ENCODE measurements around the gene ASXL2.
A peak's percentile ranks its signal among the peaks of the same experiment; 100 is the strongest.
"Not testable (repeated sequence)": the region's sequence is repeated elsewhere in the genome, so short reads cannot be mapped to it uniquely, and the experiment has no call there.

ASXL2 gene

DNA sequence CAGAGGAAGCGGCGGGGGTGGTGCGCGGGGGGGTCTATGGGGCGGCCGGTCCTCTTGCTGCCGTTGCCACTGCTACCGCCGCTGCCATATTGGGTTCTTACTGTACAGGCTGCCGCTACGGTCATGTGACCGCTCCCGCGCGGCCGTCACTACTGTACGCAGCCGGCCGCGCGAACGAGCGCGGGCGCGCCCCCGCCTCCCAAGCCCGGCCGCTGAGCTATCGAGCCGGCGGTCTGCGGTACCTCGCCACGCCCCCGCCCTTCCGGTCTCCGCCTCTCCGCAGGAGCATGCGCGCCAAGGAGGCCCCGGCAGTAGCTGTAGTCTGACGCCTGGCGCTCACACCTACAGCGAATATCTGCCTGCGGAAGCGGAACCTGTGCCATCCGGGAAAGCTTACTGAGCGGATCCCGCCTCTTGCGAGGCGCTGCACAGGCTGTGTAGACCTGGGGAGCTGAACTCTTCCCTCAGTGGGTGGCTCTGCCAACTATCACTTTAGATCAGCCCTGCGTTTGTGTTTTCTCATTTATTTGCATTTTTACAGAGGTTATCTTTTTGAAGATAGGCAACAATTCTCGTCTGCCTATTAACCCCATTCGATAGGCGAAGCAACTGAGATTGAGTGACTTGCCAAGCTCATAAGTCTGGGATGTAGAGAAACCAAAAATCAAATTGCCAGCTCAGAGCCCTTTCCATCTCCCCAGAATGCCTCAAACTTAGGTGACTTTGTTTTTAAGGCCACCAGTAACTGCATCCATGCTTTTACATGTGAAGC lies at the start of gene ASXL2:
TSS of gene ASXL2 (minus strand) at position 127 of the 772 bp plus-strand sequence. CDS start 265 bp downstream, outside the sequence.
- DNase-seq (ENCODE audit: low spot score): peak; percentile 94
- TF ChIP-seq, protein P1, sequence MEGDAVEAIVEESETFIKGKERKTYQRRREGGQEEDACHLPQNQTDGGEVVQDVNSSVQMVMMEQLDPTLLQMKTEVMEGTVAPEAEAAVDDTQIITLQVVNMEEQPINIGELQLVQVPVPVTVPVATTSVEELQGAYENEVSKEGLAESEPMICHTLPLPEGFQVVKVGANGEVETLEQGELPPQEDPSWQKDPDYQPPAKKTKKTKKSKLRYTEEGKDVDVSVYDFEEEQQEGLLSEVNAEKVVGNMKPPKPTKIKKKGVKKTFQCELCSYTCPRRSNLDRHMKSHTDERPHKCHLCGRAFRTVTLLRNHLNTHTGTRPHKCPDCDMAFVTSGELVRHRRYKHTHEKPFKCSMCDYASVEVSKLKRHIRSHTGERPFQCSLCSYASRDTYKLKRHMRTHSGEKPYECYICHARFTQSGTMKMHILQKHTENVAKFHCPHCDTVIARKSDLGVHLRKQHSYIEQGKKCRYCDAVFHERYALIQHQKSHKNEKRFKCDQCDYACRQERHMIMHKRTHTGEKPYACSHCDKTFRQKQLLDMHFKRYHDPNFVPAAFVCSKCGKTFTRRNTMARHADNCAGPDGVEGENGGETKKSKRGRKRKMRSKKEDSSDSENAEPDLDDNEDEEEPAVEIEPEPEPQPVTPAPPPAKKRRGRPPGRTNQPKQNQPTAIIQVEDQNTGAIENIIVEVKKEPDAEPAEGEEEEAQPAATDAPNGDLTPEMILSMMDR (IDR thresholded peaks at IDR 0.05; ENCODE audit: extremely low read depth, missing control alignments): no peak

DNA sequence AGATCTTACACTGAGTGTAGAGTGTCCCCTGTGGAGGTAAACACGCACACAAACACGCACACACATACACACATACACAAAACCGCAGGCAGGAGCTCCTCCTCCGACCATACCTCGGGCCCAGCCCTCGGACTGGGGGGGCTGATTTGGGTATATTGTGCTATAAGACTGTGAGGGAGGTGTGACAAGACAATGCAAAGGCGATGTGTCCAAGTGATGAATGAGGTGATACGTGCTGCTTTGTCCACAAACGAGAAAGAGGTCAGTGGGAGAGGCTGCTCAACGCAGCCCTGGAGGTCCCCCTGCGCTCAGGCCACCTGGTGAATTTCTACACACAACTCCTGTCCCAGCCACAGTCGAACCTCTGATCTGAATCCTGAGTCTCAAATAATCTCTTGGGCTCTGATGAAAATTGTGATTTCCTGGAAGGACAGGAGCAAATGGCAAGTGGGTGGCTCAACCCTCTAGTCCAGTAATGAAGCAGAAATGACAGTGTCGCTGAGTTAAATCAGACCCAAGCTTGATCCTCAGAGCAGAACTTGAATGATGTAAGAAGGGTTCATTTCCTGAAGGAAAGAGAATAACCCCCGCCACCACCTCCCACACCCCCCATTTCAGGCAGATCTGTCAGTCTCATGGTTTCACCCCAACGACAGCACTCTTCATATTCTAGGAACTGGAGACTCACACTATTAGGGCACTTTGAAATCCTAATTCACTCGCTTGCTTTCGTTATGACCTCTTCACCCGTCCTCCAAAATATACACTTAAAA lies 48.9 kb upstream of the ASXL2 start:
- DNase-seq (ENCODE audit: low spot score): no peak

DNA sequence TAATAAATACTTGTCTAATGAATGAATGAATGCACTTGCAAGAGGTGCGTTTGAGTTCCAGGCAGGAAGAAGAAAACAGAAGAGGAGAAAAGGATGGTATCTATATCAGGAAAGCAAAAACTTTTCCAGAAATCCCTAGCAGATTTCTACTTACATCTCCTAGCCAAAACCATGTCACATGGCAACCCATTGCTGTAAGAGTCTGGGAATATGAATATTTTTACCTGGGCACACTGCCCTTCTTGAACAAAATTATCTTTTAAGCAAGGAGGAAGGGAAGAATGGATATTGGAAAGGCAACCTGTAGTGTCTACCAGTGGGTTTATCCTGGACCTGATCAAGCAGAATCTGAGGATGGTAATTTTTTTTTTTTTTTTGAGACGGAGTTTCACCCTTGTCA lies 44.2 kb upstream of the ASXL2 start:
- TF ChIP-seq, protein P1 (IDR thresholded peaks at IDR 0.05; ENCODE audit: extremely low read depth, missing control alignments): no peak
- DNase-seq (ENCODE audit: low spot score): no peak

More for the DNA sequence above, 48.9 kb upstream of the ASXL2 start:
- TF ChIP-seq, protein P1 (IDR thresholded peaks at IDR 0.05; ENCODE audit: extremely low read depth, missing control alignments): no peak

DNA sequence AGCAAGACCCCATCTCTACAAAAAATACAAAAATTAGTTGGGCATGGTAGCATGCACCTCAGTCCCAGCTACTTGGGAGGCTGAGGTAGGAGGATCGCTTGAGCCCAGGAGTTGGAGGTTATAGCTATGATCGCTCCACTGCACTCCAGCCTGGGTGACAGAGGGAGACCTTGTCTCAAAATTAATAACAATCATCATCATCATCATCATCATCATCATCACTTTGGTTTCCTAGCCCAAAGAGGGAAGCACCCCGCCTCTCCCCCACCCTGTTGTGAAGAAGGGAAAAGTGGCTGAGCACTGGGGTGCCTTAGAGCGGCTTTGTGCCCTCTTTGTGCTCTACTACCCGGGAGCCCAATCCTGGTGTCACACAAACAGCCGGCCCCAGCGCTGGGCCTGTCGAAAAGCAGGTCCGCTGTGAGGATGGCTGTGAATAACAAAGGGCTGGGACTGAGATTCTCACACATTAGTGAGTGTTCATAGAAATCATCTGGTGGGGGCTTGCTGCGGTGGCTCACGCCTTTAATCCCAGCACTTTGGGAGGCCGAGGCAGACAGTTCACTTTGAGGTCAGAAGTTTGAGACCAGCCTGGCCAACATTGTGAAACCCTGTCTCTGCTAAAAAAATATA lies 42.6 kb upstream of the ASXL2 start:
- TF ChIP-seq, protein P1 (IDR thresholded peaks at IDR 0.05; ENCODE audit: extremely low read depth, missing control alignments): no peak
- DNase-seq (ENCODE audit: low spot score): no peak

DNA sequence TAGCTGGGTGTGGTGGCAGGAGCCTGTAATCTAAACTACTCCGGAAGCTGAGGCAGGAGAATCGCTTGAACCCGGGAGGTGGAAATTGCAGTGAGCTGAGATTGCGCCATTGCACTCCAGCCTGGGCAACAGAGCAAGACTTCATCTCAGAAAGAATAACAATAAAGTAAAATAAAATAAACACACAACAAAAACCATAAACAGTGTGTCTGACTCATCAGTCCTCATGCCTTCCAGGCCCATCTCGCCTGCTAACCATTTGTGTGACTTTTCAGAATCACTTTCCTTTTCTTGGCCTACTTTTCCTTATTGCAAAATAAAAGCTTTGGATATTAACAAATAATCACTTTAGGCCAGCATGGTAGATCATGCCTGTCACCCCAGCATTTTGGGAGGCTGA lies 42.0 kb upstream of the ASXL2 start:
- TF ChIP-seq, protein P1 (IDR thresholded peaks at IDR 0.05; ENCODE audit: extremely low read depth, missing control alignments): no peak

DNA sequence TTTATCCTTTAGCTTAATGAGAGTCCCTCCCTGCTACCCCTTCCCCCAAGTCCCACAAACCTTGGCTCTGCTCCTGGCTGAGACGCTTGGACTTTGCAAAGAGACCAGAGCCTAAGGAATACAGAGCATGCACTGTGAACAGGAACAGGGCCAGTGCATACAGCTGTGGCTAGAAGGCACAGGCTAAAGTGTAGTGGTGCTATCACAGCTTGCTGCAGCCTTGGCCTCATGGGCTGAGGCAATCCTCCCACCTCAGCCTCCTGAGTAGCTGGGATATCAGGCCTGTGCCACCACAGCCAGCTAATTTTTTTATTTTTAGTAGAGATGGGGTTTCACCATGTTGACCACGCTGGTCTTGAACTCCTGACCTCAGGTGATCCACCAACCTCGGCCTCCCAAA lies 39.5 kb upstream of the ASXL2 start:
- DNase-seq (ENCODE audit: low spot score): no peak
- TF ChIP-seq, protein P1 (IDR thresholded peaks at IDR 0.05; ENCODE audit: extremely low read depth, missing control alignments): no peak

More for the DNA sequence above, 42.0 kb upstream of the ASXL2 start:
- no peak for DNase-seq (ENCODE audit: low spot score)

DNA sequence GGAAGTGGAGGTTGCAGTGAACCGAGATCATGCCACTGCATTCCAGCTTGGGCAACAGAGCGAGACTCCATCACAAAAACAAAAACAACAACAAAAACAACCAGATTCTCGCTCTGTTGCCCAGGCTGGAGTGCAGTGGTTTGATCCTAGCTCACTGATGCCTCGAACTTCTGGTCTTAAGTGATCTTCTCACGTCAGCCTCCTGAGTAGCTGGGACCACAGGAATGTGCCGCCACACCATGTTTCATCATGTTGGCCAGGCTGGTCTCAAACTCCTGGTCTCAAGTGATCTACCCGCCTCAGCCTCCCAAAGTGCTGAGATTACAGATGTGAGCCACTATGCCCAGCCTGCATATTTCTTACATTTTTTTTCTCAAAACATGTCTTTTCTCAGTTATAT lies 39.1 kb upstream of the ASXL2 start:
- not testable (repeated sequence) for DNase-seq (ENCODE audit: low spot score)

DNA sequence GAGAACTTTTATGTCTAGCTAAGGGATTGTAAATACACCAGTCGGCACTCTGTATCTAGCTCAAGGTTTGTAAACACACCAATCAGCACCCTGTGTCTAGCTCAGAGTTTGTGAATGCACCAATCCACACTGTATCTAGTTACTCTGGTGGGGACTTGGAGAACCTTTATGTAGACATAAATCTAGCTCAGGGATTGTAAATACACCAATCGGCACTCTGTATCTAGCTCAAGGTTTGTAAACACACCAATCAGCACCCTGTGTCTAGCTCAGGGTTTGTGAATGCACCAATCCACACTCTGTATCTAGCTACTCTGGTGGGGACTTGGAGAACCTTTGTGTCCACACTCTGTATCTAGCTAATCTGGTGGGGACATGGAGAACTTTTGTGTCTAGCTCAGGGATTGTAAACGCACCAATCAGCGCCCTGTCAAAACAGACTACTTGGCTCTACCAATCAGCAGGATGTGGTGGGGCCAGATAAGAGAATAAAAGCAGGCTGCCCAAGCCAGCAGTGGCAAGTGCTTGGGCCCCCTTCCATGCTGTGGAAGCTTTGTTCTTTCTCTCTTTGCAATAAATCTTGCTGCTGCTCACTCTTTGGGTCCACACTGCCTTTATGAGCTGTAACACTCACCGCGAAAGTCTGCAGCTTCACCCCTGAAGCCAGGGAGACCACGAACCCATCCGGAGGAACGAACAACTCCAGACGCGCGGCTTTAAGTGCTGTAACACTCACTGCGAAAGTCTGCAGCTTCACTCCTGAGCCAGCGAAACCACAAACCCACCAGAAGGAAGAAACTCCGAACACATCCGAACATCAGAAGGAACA lies 37.9 kb upstream of the ASXL2 start:
- not testable (repeated sequence) for DNase-seq (ENCODE audit: low spot score)

DNA sequence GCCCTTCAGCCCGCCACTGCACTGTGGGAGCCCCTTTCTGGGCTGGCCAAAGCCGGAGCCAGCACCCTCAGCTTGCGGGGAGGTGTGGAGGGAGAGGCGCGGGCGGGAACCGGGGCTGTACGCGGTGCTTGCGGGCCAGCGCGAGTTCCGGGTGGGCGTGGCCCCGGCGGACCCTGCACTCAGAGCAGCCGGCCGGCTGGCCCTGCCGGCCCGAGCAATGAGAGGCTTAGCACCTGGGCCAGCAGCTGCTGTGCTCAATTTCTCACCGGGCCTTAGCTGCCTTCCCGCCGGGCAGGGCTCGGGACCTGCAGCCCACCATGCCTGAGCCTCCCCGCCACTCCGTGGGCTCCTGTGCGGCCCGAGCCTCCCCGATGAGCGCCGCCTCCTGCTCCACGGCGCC lies 37.1 kb upstream of the ASXL2 start:
- DNase-seq (ENCODE audit: low spot score): not testable (repeated sequence)

DNA sequence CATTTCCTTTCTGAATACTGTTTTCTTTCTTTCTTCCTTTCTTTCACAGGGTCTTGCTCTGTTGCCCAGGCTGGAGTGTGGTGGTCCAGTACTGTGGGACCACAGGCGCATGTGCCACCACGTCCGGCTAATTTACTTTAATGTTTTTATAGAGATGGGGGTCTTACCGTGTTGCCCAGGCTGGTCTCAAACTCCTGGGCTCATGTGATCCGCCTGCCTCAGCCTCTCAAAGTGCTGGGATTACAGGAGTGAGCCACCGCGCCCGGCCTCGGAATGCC lies 35.3 kb upstream of the ASXL2 start:
- not testable (repeated sequence) for DNase-seq (ENCODE audit: low spot score)
